Iris pigment epithelial cell (primary cell): Measurements from ENCODE around the gene PDE2A.

Source experiments
- DNase-seq: peaks from one replicate; pipeline ENCODE4 v3.0.0-alpha.2; 2011; ENCODE audit warnings: low read depth

Gene PDE2A

GRCh38 chr11:72588421-72589410 lies 85.5 kb downstream of the PDE2A start:
- no peak for DNase-seq

- DNase-seq: no peak
Measured at GRCh38 chr11:72587696-72588095, 86.5 kb downstream of the PDE2A start.

- no peak for DNase-seq
Measured at GRCh38 chr11:72586321-72587090, 87.7 kb downstream of the PDE2A start.

GRCh38 chr11:72585762-72586311 lies 88.4 kb downstream of the PDE2A start:
- peak; percentile 41 for DNase-seq

GRCh38 chr11:72584939-72585597 lies 89.2 kb downstream of the PDE2A start:
- DNase-seq: no peak

GRCh38 chr11:72584293-72584938 lies 89.8 kb downstream of the PDE2A start:
- DNase-seq: peak; percentile 42

GRCh38 chr11:72583616-72584292 lies 90.5 kb downstream of the PDE2A start:
- no peak for DNase-seq

GRCh38 chr11:72583177-72583553 lies 91.1 kb downstream of the PDE2A start:
- no peak for DNase-seq

GRCh38 chr11:72582206-72583176 lies 91.7 kb downstream of the PDE2A start:
- DNase-seq: no peak

- no peak for DNase-seq
Measured at GRCh38 chr11:72581067-72581466, 93.2 kb downstream of the PDE2A start.

- DNase-seq: no peak
Measured at GRCh38 chr11:72580642-72580950, 93.6 kb downstream of the PDE2A start.

- no peak for DNase-seq
Measured at GRCh38 chr11:72579816-72580641, 94.2 kb downstream of the PDE2A start.

- DNase-seq: no peak
Measured at GRCh38 chr11:72578991-72579815, 95.0 kb downstream of the PDE2A start.

- DNase-seq: no peak
Measured at GRCh38 chr11:72578566-72578965, 95.7 kb downstream of the PDE2A start.

- no peak for DNase-seq
Measured at GRCh38 chr11:72578051-72578450, 96.2 kb downstream of the PDE2A start.

GRCh38 chr11:72577271-72577721 lies 96.9 kb downstream of the PDE2A start:
- no peak for DNase-seq

GRCh38 chr11:72576661-72577060 lies 97.6 kb downstream of the PDE2A start:
- no peak for DNase-seq

- DNase-seq: no peak
Measured at GRCh38 chr11:72576243-72576595, 98.0 kb downstream of the PDE2A start.
